ENCODE data around the gene AMZ2. TPM values are rescaled to one million over a fixed set of nuclear protein-coding genes. Genes with fewer than 3 reads are reported as not detected.

AMZ2 gene, protein sequence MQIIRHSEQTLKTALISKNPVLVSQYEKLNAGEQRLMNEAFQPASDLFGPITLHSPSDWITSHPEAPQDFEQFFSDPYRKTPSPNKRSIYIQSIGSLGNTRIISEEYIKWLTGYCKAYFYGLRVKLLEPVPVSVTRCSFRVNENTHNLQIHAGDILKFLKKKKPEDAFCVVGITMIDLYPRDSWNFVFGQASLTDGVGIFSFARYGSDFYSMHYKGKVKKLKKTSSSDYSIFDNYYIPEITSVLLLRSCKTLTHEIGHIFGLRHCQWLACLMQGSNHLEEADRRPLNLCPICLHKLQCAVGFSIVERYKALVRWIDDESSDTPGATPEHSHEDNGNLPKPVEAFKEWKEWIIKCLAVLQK
- total RNA-seq: 48.6 TPM
- polyA plus RNA-seq (ENCODE audit: insufficient read depth, low read depth, low replicate concordance): 90.9 TPM
- long read RNA-seq, donor 1, transcript AMZ2-206 (6 exons, 2,257 nt): minor isoform, 8 of 28 reads
- long read RNA-seq, donor 1, transcript AMZ2-202 (7 exons, 2,402 nt): major isoform, 11 of 28 reads
- long read RNA-seq, donor 1, partial matches to known transcripts: 6 of 28 reads
- long read RNA-seq, donor 1, other reads (novel, unspliced or antisense): 0 of 28 reads
- long read RNA-seq, donor 2, transcript AMZ2-206 (6 exons, 2,257 nt): minor isoform, 20 of 52 reads
- long read RNA-seq, donor 2, transcript AMZ2-202 (7 exons, 2,402 nt): major isoform, 21 of 52 reads
- long read RNA-seq, donor 2, partial matches to known transcripts: 6 of 52 reads
- long read RNA-seq, donor 2, other reads (novel, unspliced or antisense): 0 of 52 reads
- long read RNA-seq, donor 3, transcript AMZ2-202 (7 exons, 2,402 nt): minor isoform, 13 of 47 reads
- long read RNA-seq, donor 3, transcript AMZ2-206 (6 exons, 2,257 nt): major isoform, 21 of 47 reads
- long read RNA-seq, donor 3, transcript AMZ2-203 (8 exons, 1,378 nt): minor isoform, 5 of 47 reads
- long read RNA-seq, donor 3, partial matches to known transcripts: 6 of 47 reads
- long read RNA-seq, donor 3, other reads (novel, unspliced or antisense): 0 of 47 reads
- long read RNA-seq, donor 4, transcript AMZ2-206 (6 exons, 2,257 nt): major isoform, 14 of 32 reads
- long read RNA-seq, donor 4, transcript AMZ2-202 (7 exons, 2,402 nt): minor isoform, 10 of 32 reads
- long read RNA-seq, donor 4, partial matches to known transcripts: 6 of 32 reads
- long read RNA-seq, donor 4, other reads (novel, unspliced or antisense): 0 of 32 reads
- long read RNA-seq, donor 5, partial matches to known transcripts: 0 of 3 reads
- long read RNA-seq, donor 5, other reads (novel, unspliced or antisense): 0 of 3 reads
- long read RNA-seq, donor 6, transcript AMZ2-202 (7 exons, 2,402 nt): major isoform, 16 of 54 reads
- long read RNA-seq, donor 6, transcript AMZ2-206 (6 exons, 2,257 nt): major isoform, 16 of 54 reads
- long read RNA-seq, donor 6, transcript AMZ2-203 (8 exons, 1,378 nt): minor isoform, 9 of 54 reads
- long read RNA-seq, donor 6, partial matches to known transcripts: 13 of 54 reads
- long read RNA-seq, donor 6, other reads (novel, unspliced or antisense): 0 of 54 reads
- long read RNA-seq, donor 7, transcript AMZ2-203 (8 exons, 1,378 nt): minor isoform, 12 of 63 reads
- long read RNA-seq, donor 7, transcript AMZ2-202 (7 exons, 2,402 nt): major isoform, 34 of 63 reads
- long read RNA-seq, donor 7, partial matches to known transcripts: 5 of 63 reads
- long read RNA-seq, donor 7, other reads (novel, unspliced or antisense): 11 of 63 reads
- long read RNA-seq, donor 8, transcript AMZ2-202 (7 exons, 2,402 nt): major isoform, 15 of 40 reads
- long read RNA-seq, donor 8, transcript AMZ2-206 (6 exons, 2,257 nt): minor isoform, 9 of 40 reads
- long read RNA-seq, donor 8, partial matches to known transcripts: 15 of 40 reads
- long read RNA-seq, donor 8, other reads (novel, unspliced or antisense): 0 of 40 reads
- long read RNA-seq, donor 9, transcript AMZ2-202 (7 exons, 2,402 nt): major isoform, 7 of 11 reads
- long read RNA-seq, donor 9, partial matches to known transcripts: 0 of 11 reads
- long read RNA-seq, donor 9, other reads (novel, unspliced or antisense): 0 of 11 reads
- long read RNA-seq, donor 10, transcript AMZ2-202 (7 exons, 2,402 nt): major isoform, 13 of 34 reads
- long read RNA-seq, donor 10, transcript AMZ2-206 (6 exons, 2,257 nt): minor isoform, 12 of 34 reads
- long read RNA-seq, donor 10, partial matches to known transcripts: 5 of 34 reads
- long read RNA-seq, donor 10, other reads (novel, unspliced or antisense): 0 of 34 reads

DNA sequence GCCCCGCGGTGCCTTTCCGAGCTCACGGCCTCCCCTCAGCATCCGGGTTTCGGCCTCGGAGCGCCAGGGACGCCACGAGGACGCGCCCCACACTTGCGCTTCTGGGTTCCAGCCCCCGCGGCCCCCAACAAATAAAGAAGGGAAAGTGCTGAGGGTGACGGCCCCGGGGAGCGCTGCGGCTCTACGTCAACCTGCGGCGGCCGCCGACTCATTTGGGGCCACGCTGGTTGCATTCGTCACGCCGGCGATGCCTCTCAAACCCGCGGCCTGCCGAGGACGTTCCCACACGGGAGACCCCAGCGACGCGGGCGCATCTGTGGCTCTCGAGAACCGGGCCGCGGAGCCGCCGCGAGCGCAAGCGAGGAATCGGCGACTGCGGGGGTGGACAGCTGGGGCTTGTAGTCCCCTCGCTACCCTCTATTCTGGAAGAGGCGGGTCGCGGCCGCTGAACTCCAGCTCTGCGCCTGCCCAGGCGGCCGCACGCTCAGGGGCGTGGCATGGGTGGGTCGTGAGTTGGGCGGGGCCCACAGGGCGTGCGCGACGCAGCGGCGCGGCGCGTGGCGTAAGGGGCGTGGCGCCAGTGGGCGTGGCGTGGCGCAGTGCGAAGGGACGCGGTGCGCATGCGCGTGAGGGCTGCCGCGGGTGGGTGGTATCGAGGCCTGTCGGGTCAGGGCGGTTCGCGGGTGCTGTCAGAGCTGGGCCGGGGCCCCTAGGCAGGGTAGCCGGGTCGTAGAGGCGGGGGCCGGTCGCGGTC lies at the start of gene AMZ2:
AMZ2 (plus strand) TSS at position 599 of the 754 bp plus-strand sequence. CDS start 2,145 bp downstream, outside the sequence.
- H3K27me3 ChIP-seq (ENCODE audit: control insufficient read depth, insufficient read depth, low read length): no peaks in the 10 kb centered on the region
- TF ChIP-seq, protein P1, sequence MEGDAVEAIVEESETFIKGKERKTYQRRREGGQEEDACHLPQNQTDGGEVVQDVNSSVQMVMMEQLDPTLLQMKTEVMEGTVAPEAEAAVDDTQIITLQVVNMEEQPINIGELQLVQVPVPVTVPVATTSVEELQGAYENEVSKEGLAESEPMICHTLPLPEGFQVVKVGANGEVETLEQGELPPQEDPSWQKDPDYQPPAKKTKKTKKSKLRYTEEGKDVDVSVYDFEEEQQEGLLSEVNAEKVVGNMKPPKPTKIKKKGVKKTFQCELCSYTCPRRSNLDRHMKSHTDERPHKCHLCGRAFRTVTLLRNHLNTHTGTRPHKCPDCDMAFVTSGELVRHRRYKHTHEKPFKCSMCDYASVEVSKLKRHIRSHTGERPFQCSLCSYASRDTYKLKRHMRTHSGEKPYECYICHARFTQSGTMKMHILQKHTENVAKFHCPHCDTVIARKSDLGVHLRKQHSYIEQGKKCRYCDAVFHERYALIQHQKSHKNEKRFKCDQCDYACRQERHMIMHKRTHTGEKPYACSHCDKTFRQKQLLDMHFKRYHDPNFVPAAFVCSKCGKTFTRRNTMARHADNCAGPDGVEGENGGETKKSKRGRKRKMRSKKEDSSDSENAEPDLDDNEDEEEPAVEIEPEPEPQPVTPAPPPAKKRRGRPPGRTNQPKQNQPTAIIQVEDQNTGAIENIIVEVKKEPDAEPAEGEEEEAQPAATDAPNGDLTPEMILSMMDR (IDR thresholded peaks at IDR 0.05; ENCODE audit: borderline replicate concordance, extremely low read depth, insufficient read depth): no peak
- peaks cover 0 to 4% (median 3%) of the 10 kb centered on the region in 3 donors for H3K4me1 ChIP-seq (ENCODE audit: control insufficient read depth in 2 of 3, insufficient read depth in 2 of 3, low read depth in 1 of 3, low read length in 3 of 3)
- intact Hi-C loops (cut with DNase I): no loop called here
- peak within 1 kb of the TSS; percentile 89 to 95 for H3K27ac ChIP-seq (ENCODE audit: low read depth in 2 of 2, low read length in 2 of 2)
- peaks cover 0 to 6% (median 2%) of the 10 kb centered on the region in 3 donors for H3K36me3 ChIP-seq (ENCODE audit: control insufficient read depth in 2 of 3, insufficient read depth in 3 of 3, low read length in 3 of 3)
- FAIRE-seq (no peak), DNase-seq (peak; percentile 96 to 98 (median 97))
- no peaks in the 10 kb centered on the region for H3K9me3 ChIP-seq (ENCODE audit: control insufficient read depth in 2 of 3, insufficient read depth in 1 of 3, low read length in 3 of 3)
- peak within 1 kb of the TSS; percentile 57 to 96 (median 95) for H3K9ac ChIP-seq (ENCODE audit: low read length in 3 of 3)
- H3K4me3 ChIP-seq (ENCODE audit: low read length in 3 of 3): peak within 1 kb of the TSS; percentile 67 to 84 (median 74)

DNA sequence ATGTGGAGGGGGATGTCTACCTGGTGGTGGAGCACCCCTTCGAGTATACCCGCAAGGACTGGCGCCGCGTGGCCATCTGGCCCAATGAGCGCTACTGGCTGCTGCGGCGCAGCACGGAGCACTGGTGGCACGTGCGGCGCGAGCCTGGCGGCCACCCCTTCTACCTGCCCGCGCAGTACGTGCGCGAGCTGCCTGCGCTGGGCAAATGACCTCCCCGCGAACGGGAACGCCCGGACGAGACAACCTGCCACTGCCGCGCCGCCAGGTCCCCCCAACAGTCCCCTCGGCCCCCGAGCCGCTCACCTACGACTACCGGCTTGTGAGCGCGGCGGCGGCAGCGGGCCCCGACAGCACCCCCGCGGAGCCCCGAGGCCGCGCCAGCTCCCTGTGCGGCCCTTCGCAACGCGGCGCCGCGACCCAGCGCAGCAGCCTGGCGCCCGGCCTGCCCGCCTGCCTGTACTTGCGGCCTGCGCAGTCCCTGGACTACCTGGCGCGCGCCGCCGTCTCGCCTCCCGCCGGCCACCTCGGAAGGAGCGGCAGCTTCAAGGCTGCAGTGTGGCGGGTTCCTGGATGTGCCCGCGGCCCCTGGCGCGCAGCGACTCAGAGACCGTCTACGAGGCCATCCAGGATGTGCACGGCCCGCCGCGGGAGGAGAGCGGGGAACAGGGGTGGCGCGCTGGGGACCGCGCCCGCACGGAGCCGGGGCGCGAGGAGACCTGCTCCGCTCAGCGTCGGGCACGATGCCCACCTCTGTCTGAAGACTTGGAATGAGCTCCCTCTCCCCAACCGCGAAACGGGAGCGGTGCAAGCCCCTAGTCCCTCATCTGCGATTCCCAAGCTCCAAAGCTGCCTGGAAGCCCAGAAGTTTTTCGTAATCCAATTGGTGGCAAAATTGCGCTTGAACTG lies 48.7 kb upstream of the AMZ2 start:
- Histone ChIP-seq H3K9me3 (ENCODE audit: control insufficient read depth in 2 of 3, insufficient read depth in 1 of 3, low read length in 3 of 3) (no peaks in the 10 kb centered on the region), H3K4me3 (ENCODE audit: low read length in 3 of 3) (peak overlapping the region in 1 of 3 donors; percentile 35), H3K36me3 (ENCODE audit: control insufficient read depth in 2 of 3, insufficient read depth in 3 of 3, low read length in 3 of 3) (no peaks in the 10 kb centered on the region), H3K27ac (ENCODE audit: low read depth in 2 of 2, low read length in 2 of 2) (no peak overlapping the region), H3K4me1 (ENCODE audit: control insufficient read depth in 2 of 3, insufficient read depth in 2 of 3, low read depth in 1 of 3, low read length in 3 of 3) (peaks cover 0 to 20% (median 4%) of the 10 kb centered on the region in 3 donors), H3K27me3 (ENCODE audit: control insufficient read depth, insufficient read depth, low read length) (peaks cover 38% of the 10 kb centered on the region), H3K9ac (ENCODE audit: low read length in 3 of 3) (no peak overlapping the region)
- DNase-seq (peak in 2 of 5 donors; percentile 38 to 79), FAIRE-seq (no peak)
- intact Hi-C loops (cut with DNase I): no loop called here
- TF ChIP-seq, protein P1 (IDR thresholded peaks at IDR 0.05; ENCODE audit: borderline replicate concordance, extremely low read depth, insufficient read depth): no peak
